ENCODE results near the gene TMA16. TPM values are rescaled to one million over a fixed set of nuclear protein-coding genes. Genes with fewer than 3 reads are reported as not detected.
"Not testable (repeated sequence)": the region's sequence is repeated elsewhere in the genome, so short reads cannot be mapped to it uniquely, and the experiment has no call there.

The TMA16 gene
- total RNA-seq = 21.8 to 34.7 TPM (median 22.2 TPM) in 3 replicates
- long read RNA-seq, transcript TMA16-201 (7 exons, 1,978 nt) = major isoform, 21 of 24 reads
- long read RNA-seq, partial matches to known transcripts = 3 of 24 reads
- long read RNA-seq, other reads (novel, unspliced or antisense) = 0 of 24 reads

- no peak for TF ChIP-seq CTCF (IDR thresholded peaks at IDR 0.05)
- Mint-ChIP-seq H3K27me3 (ENCODE audit: low read depth) (peaks cover 4% of the 10 kb centered on the region), H3K4me3 (ENCODE audit: unreplicated experiment) (peak within 1 kb of the TSS; percentile 99), H3K36me3 (ENCODE audit: low read depth) (no peaks in the 10 kb centered on the region), H3K9me3 (ENCODE audit: low read depth) (no peaks in the 10 kb centered on the region), H3K27ac (ENCODE audit: unreplicated experiment) (peak within 1 kb of the TSS; percentile 98), H3K4me1 (ENCODE audit: low read depth) (peaks cover 26% of the 10 kb centered on the region)
- peak; percentile 97 for DNase-seq (ENCODE audit: low spot score)
Observed at GRCh38 chr4:163494360-163495241, at the start of gene TMA16. TMA16 (plus strand) TSS chr4:163494690; CDS start chr4:163494802, 112 bp downstream.

- not testable (repeated sequence) for H3K9me3 Mint-ChIP-seq (ENCODE audit: low read depth); H3K36me3 Mint-ChIP-seq (ENCODE audit: low read depth); H3K4me1 Mint-ChIP-seq (ENCODE audit: low read depth); H3K4me3 Mint-ChIP-seq (ENCODE audit: unreplicated experiment); H3K27ac Mint-ChIP-seq (ENCODE audit: unreplicated experiment); DNase-seq (ENCODE audit: low spot score)
- peaks cover 21% of the 10 kb centered on the region for H3K27me3 Mint-ChIP-seq (ENCODE audit: low read depth)
Observed at GRCh38 chr4:163447023-163447422, 47.5 kb upstream of the TMA16 start.

- H3K4me3 Mint-ChIP-seq (ENCODE audit: unreplicated experiment) = no peak overlapping the region
- peaks cover 25% of the 10 kb centered on the region for H3K27me3 Mint-ChIP-seq (ENCODE audit: low read depth)
- no peaks in the 10 kb centered on the region for H3K9me3 Mint-ChIP-seq (ENCODE audit: low read depth)
- no peak overlapping the region for H3K27ac Mint-ChIP-seq (ENCODE audit: unreplicated experiment)
- H3K4me1 Mint-ChIP-seq (ENCODE audit: low read depth) = no peaks in the 10 kb centered on the region
- H3K36me3 Mint-ChIP-seq (ENCODE audit: low read depth) = no peaks in the 10 kb centered on the region
- no peak for TF ChIP-seq CTCF (IDR thresholded peaks at IDR 0.05)
- DNase-seq (ENCODE audit: low spot score) = no peak
Observed at GRCh38 chr4:163447481-163447880, 47.0 kb upstream of the TMA16 start.

GRCh38 chr4:163448540-163449203 is 45.8 kb upstream of the TMA16 start:
- Mint-ChIP-seq H3K36me3 (ENCODE audit: low read depth) (no peaks in the 10 kb centered on the region), H3K4me1 (ENCODE audit: low read depth) (no peaks in the 10 kb centered on the region), H3K27me3 (ENCODE audit: low read depth) (peaks cover 24% of the 10 kb centered on the region), H3K4me3 (ENCODE audit: unreplicated experiment) (no peak overlapping the region), H3K9me3 (ENCODE audit: low read depth) (no peaks in the 10 kb centered on the region), H3K27ac (ENCODE audit: unreplicated experiment) (no peak overlapping the region)
- DNase-seq (ENCODE audit: low spot score) = no peak
- no peak for TF ChIP-seq CTCF (IDR thresholded peaks at IDR 0.05)

- H3K4me1 Mint-ChIP-seq (ENCODE audit: low read depth) = no peaks in the 10 kb centered on the region
- no peak overlapping the region for H3K27ac Mint-ChIP-seq (ENCODE audit: unreplicated experiment)
- no peaks in the 10 kb centered on the region for H3K36me3 Mint-ChIP-seq (ENCODE audit: low read depth)
- no peak for TF ChIP-seq CTCF (IDR thresholded peaks at IDR 0.05)
- H3K4me3 Mint-ChIP-seq (ENCODE audit: unreplicated experiment) = no peak overlapping the region
- H3K27me3 Mint-ChIP-seq (ENCODE audit: low read depth) = peaks cover 13% of the 10 kb centered on the region
- DNase-seq (ENCODE audit: low spot score) = no peak
- H3K9me3 Mint-ChIP-seq (ENCODE audit: low read depth) = no peaks in the 10 kb centered on the region
Observed at GRCh38 chr4:163462556-163462955, 31.9 kb upstream of the TMA16 start.

All from chondrocyte (in vitro differentiated cells).